H9 (cell line): ENCODE measurements around the gene MBD5. TPM values are rescaled to one million over a fixed set of nuclear protein-coding genes. Genes with fewer than 3 reads are reported as not detected.

Experiments used
- DNase-seq: peaks from one replicate; pipeline ENCODE4 v3.0.0-alpha.2; 2017
- H2AFZ ChIP-seq: one replicate; pipeline ENCODE4 v1.6.1; 2013; ENCODE audit warnings: mild to moderate bottlenecking, low read length, control low read depth, moderate library complexity
- H2AK5ac ChIP-seq: 2 replicates; pipeline ENCODE4 v1.6.1; 2013; ENCODE audit warnings: low read length, control low read depth, mixed read lengths; ENCODE audit not compliant: insufficient read length
- H2BK120ac ChIP-seq: one replicate; pipeline ENCODE4 v1.6.1; 2013; ENCODE audit warnings: low read depth, mild to moderate bottlenecking, low read length, control low read depth, inconsistent platforms; ENCODE audit not compliant: poor library complexity, severe bottlenecking
- H2BK12ac ChIP-seq: 2 replicates; pipeline ENCODE4 v1.6.1; 2013; ENCODE audit warnings: low read length, control low read depth, mixed read lengths, low read depth; ENCODE audit not compliant: insufficient read length
- H2BK15ac ChIP-seq: 2 replicates; pipeline ENCODE4 v1.6.1; 2013; ENCODE audit warnings: low read depth, low read length, control low read depth
- H2BK20ac ChIP-seq: one replicate; pipeline ENCODE4 v1.6.1; 2013; ENCODE audit warnings: low read depth, mild to moderate bottlenecking, low read length, control low read depth, inconsistent platforms; ENCODE audit not compliant: poor library complexity, severe bottlenecking
- H2BK5ac ChIP-seq: 2 replicates; pipeline ENCODE4 v1.6.1; 2013; ENCODE audit warnings: low read length, control low read depth, mixed read lengths; ENCODE audit not compliant: insufficient read length
- H3K14ac ChIP-seq: 2 replicates; pipeline ENCODE4 v1.6.1; 2013; ENCODE audit warnings: low read length, control low read depth; ENCODE audit not compliant: insufficient read depth
- H3K18ac ChIP-seq: 2 replicates; pipeline ENCODE4 v1.6.1; 2013; ENCODE audit warnings: low read depth, mild to moderate bottlenecking, mixed read lengths, low read length, control low read depth; ENCODE audit not compliant: insufficient read length
- H3K23ac ChIP-seq: 2 replicates; pipeline ENCODE4 v1.6.1; 2013; ENCODE audit warnings: low read length, control low read depth, mixed read lengths, low read depth; ENCODE audit not compliant: insufficient read length
- H3K23me2 ChIP-seq: 2 replicates; pipeline ENCODE4 v1.6.1; 2013; ENCODE audit warnings: low read depth, mild to moderate bottlenecking, mixed read lengths, low read length, control low read depth; ENCODE audit not compliant: insufficient read length, poor library complexity, severe bottlenecking
- H3K27ac ChIP-seq: 2 replicates; pipeline ENCODE4 v1.5.1; 2013; ENCODE audit warnings: low read length, control low read depth, mixed read lengths, low read depth; ENCODE audit not compliant: insufficient read length
- H3K27me3 ChIP-seq: 2 replicates; pipeline ENCODE4 v1.6.1; 2013; ENCODE audit warnings: low read length, control low read depth, inconsistent platforms; ENCODE audit not compliant: insufficient read depth
- H3K4ac ChIP-seq: 2 replicates; pipeline ENCODE4 v1.6.1; 2013; ENCODE audit warnings: low read depth, mild to moderate bottlenecking, control low read depth, inconsistent platforms, low read length, moderate library complexity
- H3K4me1 ChIP-seq: 2 replicates; pipeline ENCODE4 v1.6.1; 2013; ENCODE audit warnings: low read length, control low read depth, inconsistent platforms; ENCODE audit not compliant: insufficient read depth
- H3K4me2 ChIP-seq: 2 replicates; pipeline ENCODE4 v1.6.1; 2013; ENCODE audit warnings: low read length, control low read depth, mixed read lengths; ENCODE audit not compliant: insufficient read length, insufficient read depth
- H3K56ac ChIP-seq: 2 replicates; pipeline ENCODE4 v1.6.1; 2013; ENCODE audit warnings: low read depth, mild to moderate bottlenecking, mixed read lengths, low read length, control low read depth; ENCODE audit not compliant: insufficient read length
- H3K79me1 ChIP-seq: 2 replicates; pipeline ENCODE4 v1.6.1; 2013; ENCODE audit warnings: low read depth, mild to moderate bottlenecking, moderate library complexity, low read length, control low read depth, inconsistent platforms; ENCODE audit not compliant: insufficient read depth, poor library complexity, severe bottlenecking
- H3K79me2 ChIP-seq: 2 replicates; pipeline ENCODE4 v1.6.1; 2013; ENCODE audit warnings: low read length, control low read depth, inconsistent platforms; ENCODE audit not compliant: insufficient read depth
- H3K9ac ChIP-seq: 2 replicates; pipeline ENCODE4 v1.6.1; 2013; ENCODE audit warnings: low read length, control low read depth, mixed read lengths; ENCODE audit not compliant: insufficient read length; ENCODE audit errors: extremely low read depth
- H3K9me3 ChIP-seq: one replicate; pipeline ENCODE4 v1.6.1; 2013; ENCODE audit warnings: low read depth, low read length, inconsistent platforms; ENCODE audit not compliant: control insufficient read depth
- H3T11ph ChIP-seq: one replicate; pipeline ENCODE4 v1.6.1; 2013; ENCODE audit warnings: mild to moderate bottlenecking, low read length, control low read depth, inconsistent platforms
- H4K20me1 ChIP-seq: one replicate; pipeline ENCODE4 v1.6.1; 2013; ENCODE audit not compliant: control insufficient read depth, insufficient read length, insufficient read depth
- H4K5ac ChIP-seq: 2 replicates; pipeline ENCODE4 v1.6.1; 2013; ENCODE audit warnings: low read depth, mild to moderate bottlenecking, mixed read lengths, low read length, control low read depth; ENCODE audit not compliant: insufficient read length
- H4K8ac ChIP-seq: replicated peaks from 2 replicates; pipeline ENCODE4 v1.6.1; 2013; ENCODE audit warnings: low read length, control low read depth, mixed read lengths, low read depth; ENCODE audit not compliant: insufficient read length
- H4K91ac ChIP-seq: 2 replicates; pipeline ENCODE4 v1.6.1; 2013; ENCODE audit warnings: low read depth, mild to moderate bottlenecking, moderate library complexity, mixed read lengths, low read length, control low read depth; ENCODE audit not compliant: insufficient read length
- H3K27ac Mint-ChIP-seq, 3 experiments: 2 replicates in 2 of 3; 3 replicates in 1 of 3; pipeline ENCODE4 v1.8.0; 2020 to 2021; ENCODE audit warnings: mixed read lengths in 3 of 3, mild to moderate bottlenecking in 1 of 3, moderate library complexity in 1 of 3
- H3K27me3 Mint-ChIP-seq: 2 replicates; pipeline ENCODE4 v1.8.0; 2021; ENCODE audit warnings: low read depth, mild to moderate bottlenecking, moderate library complexity, mixed read lengths
- H3K36me3 Mint-ChIP-seq, 3 experiments: 2 replicates in 2 of 3; 3 replicates in 1 of 3; pipeline ENCODE4 v1.8.0; 2020 to 2021; ENCODE audit warnings: low read depth in 3 of 3, mixed read lengths in 3 of 3; ENCODE audit not compliant: insufficient read depth in 1 of 3
- H3K4me1 Mint-ChIP-seq, 2 experiments: 2 replicates each; pipeline ENCODE4 v1.8.0; 2020; ENCODE audit warnings: mixed read lengths in 2 of 2
- H3K4me3 Mint-ChIP-seq, 2 experiments: 2 replicates in 1 of 2; 3 replicates in 1 of 2; pipeline ENCODE4 v1.8.0; 2020 to 2021; ENCODE audit warnings: mild to moderate bottlenecking in 2 of 2, mixed read lengths in 2 of 2, moderate library complexity in 1 of 2
- H3K9me3 Mint-ChIP-seq, 2 experiments: 2 replicates in 1 of 2; 3 replicates in 1 of 2; pipeline ENCODE4 v1.8.0; 2020; ENCODE audit warnings: mild to moderate bottlenecking in 2 of 2, mixed read lengths in 2 of 2, moderate library complexity in 1 of 2
- WGBS: extraction: QIAGEN DNeasy Blood & Tissue Kit; methylation state at CpG from one replicate; pipeline ENCODE4 v1.1.7; 2013; ENCODE audit warnings: missing lambda C conversion rate, low lambda C conversion rate, mixed read lengths; ENCODE audit not compliant: insufficient read length; ENCODE audit errors: extremely low coverage; 5-methylcytosine and 5-hydroxymethylcytosine counted together
- total RNA-seq: library from RNA; stranded (reverse); gene quantifications from 2 replicates; pipeline ENCODE4 v1.2.1, GENCODE V29; 2021
- TF ChIP-seq, protein P1 (sequence below): fragments of 200-600 bp; sonication (generic); conservative IDR thresholded peaks from 3 replicates; pipeline ENCODE4 v1.8.0; 2021; ENCODE audit warnings: antibody characterized with exemption, mild to moderate bottlenecking

The MBD5 gene
- total RNA-seq, 1 experiment from 2014 or later: 23.1 TPM

DNA sequence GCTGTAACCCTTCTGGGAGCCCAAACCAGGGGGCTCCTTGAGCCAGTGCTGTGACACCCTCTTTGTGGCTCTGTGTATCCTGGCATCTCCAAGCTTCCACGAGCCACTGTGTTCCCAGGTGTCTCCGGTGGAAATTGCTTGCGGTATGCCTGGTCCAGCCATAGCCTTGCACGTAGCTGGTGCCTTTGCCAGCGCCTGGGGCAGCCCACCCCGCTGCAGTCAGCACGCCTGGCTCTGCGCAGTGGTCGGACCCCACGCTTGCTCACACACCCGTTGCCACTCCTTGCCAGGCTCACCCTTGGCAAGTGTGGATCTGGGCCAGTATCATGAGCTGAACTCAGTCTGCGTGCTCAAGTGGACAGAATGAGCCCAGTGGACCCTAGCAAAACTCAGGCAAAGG is 152.3 kb downstream of the MBD5 start:
- Histone ChIP-seq H4K20me1 (no peaks in the 10 kb centered on the region), H3K27ac (no peak overlapping the region), H3K4ac (no peak overlapping the region; the same call in 1 of the 2 replicates), H2AFZ (no peak overlapping the region), H3K14ac (no peak overlapping the region), H3K9me3 (no peaks in the 10 kb centered on the region), H2BK20ac (no peak overlapping the region), H2BK5ac (no peak overlapping the region), H4K5ac (no peak overlapping the region), H3K27me3 (no peaks in the 10 kb centered on the region), H3K4me2 (no peak overlapping the region), H4K91ac (no peak overlapping the region), H2AK5ac (no peak overlapping the region), H2BK120ac (no peak overlapping the region), H3K79me1 (no peaks in the 10 kb centered on the region), H3K79me2 (no peaks in the 10 kb centered on the region), H3K23me2 (peaks cover 3% of the 10 kb centered on the region), H2BK12ac (no peak overlapping the region), H3K56ac (no peak overlapping the region), H3K4me1 (no peaks in the 10 kb centered on the region), H3K18ac (no peak overlapping the region), H3T11ph (no peak overlapping the region), H2BK15ac (no peak overlapping the region), H3K9ac (no peak overlapping the region), H4K8ac (no peak overlapping the region), H3K23ac (no peak overlapping the region)
- DNase-seq: no peak
- no peaks in the 10 kb centered on the region for H3K4me1 Mint-ChIP-seq
- H3K9me3 Mint-ChIP-seq: no peaks in the 10 kb centered on the region
- no CpG with 5 or more reads among the region's 12 CpGs for WGBS
- H3K4me3 Mint-ChIP-seq: no peak overlapping the region
- TF ChIP-seq, protein P1, sequence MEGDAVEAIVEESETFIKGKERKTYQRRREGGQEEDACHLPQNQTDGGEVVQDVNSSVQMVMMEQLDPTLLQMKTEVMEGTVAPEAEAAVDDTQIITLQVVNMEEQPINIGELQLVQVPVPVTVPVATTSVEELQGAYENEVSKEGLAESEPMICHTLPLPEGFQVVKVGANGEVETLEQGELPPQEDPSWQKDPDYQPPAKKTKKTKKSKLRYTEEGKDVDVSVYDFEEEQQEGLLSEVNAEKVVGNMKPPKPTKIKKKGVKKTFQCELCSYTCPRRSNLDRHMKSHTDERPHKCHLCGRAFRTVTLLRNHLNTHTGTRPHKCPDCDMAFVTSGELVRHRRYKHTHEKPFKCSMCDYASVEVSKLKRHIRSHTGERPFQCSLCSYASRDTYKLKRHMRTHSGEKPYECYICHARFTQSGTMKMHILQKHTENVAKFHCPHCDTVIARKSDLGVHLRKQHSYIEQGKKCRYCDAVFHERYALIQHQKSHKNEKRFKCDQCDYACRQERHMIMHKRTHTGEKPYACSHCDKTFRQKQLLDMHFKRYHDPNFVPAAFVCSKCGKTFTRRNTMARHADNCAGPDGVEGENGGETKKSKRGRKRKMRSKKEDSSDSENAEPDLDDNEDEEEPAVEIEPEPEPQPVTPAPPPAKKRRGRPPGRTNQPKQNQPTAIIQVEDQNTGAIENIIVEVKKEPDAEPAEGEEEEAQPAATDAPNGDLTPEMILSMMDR: no peak
- H3K27me3 Mint-ChIP-seq: no peaks in the 10 kb centered on the region
- no peaks in the 10 kb centered on the region for H3K36me3 Mint-ChIP-seq
- no peak overlapping the region for H3K27ac Mint-ChIP-seq
